ENCODE results near the gene CMTM2.

GRCh38 chr16:66636199-66636598 lies 56.9 kb downstream of the CMTM2 start:
- no peak for TF ChIP-seq CTCF (IDR thresholded peaks at IDR 0.05; ENCODE audit: insufficient read depth, low read length)
- no peak for TF ChIP-seq GABPA (IDR thresholded peaks at IDR 0.05; ENCODE audit: low read depth)
